ENCODE results near the gene BDH1.

The BDH1 gene

DNA sequence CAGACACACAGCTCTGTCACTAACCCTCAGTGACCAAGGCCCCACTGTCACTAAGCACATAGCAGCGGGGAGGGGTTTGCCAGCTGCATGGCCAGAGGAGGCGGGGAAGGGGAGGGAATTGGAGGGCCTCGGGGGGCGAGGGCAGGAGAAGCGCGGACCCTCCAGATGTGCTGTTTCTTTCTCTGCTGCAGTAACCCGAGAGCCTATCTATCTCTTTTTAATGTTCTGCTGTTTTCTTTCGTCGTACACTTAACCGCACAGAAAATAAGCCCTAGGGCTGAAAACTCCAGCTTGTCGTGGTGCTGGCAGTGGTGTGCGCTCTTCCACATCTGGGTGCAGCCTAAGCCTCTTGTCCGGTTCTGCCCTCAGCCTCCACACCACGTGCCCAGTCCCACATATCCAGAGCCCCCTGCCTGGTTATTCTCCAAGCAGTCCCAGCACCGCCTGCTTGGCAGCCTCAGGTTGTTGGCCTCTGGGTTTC is 51.1 kb downstream of the BDH1 start:
- no peaks in the 10 kb centered on the region for H3K9me3 Mint-ChIP-seq
- H3K4me3 Mint-ChIP-seq = no peak overlapping the region
- H3K36me3 Mint-ChIP-seq = no peaks in the 10 kb centered on the region
- ATAC-seq (ENCODE audit: low read depth) = no peak
- no peak overlapping the region for H3K27ac Mint-ChIP-seq
- H3K4me1 Mint-ChIP-seq = no peaks in the 10 kb centered on the region
- peaks cover 2% of the 10 kb centered on the region for H3K27me3 Mint-ChIP-seq
- no peak for DNase-seq (ENCODE audit: low spot score in 2 of 2)

GRCh38 chr3:197504229-197504628 is 51.5 kb downstream of the BDH1 start:
- Mint-ChIP-seq H3K4me3 (no peak overlapping the region), H3K4me1 (no peaks in the 10 kb centered on the region), H3K27me3 (peaks cover 2% of the 10 kb centered on the region), H3K36me3 (no peaks in the 10 kb centered on the region), H3K9me3 (no peaks in the 10 kb centered on the region), H3K27ac (no peak overlapping the region)
- no peak for ATAC-seq (ENCODE audit: low read depth)
- no peak for DNase-seq (ENCODE audit: low spot score in 2 of 2)

GRCh38 chr3:197503652-197504051 is 52.1 kb downstream of the BDH1 start:
- ATAC-seq (ENCODE audit: low read depth) (no peak), DNase-seq (ENCODE audit: low spot score in 2 of 2) (no peak)
- no peak overlapping the region for H3K27ac Mint-ChIP-seq
- H3K4me3 Mint-ChIP-seq = no peak overlapping the region
- H3K27me3 Mint-ChIP-seq = peaks cover 2% of the 10 kb centered on the region
- no peaks in the 10 kb centered on the region for H3K9me3 Mint-ChIP-seq
- H3K4me1 Mint-ChIP-seq = no peaks in the 10 kb centered on the region
- no peaks in the 10 kb centered on the region for H3K36me3 Mint-ChIP-seq

DNA sequence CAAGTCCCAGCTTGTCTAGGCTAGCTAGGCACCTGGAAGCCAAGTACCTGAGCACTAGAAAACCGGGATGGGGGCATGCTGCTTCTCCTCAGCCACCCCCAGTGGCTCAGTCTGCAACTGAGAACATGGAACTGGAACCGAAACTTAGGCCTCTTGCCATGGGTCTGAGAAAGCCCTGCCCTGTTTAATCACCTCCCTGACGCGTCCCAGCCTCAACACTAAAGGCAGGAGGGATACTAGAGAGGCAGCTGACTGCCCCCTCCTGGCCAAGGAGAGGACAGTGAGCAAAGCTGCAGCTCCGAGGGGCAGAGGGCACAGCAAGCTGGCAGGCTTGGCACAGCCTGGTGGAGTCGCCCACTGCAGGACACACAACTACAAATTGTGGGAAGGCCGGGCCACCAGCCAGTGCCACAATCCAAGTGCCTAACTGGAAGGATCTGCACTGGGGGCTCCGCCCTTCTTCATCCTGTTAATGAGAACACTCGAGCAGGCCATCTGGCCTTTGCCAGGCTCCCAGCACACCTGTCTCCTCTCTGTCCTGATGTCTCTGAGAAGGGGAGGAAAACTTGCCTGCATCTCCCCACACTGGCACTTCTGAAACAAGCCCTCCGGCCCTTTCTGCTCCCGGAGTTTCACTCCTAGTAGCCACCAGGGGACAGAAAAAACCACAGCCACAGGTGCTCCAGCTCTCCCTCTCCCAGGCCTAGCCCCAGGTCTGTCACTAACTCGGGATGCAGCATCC is 53.7 kb downstream of the BDH1 start:
- H3K27me3 Mint-ChIP-seq = peaks cover 3% of the 10 kb centered on the region
- no peak overlapping the region for H3K27ac Mint-ChIP-seq
- no peak overlapping the region for H3K4me3 Mint-ChIP-seq
- no peaks in the 10 kb centered on the region for H3K9me3 Mint-ChIP-seq
- peak; percentile 64 for ATAC-seq (ENCODE audit: low read depth)
- no peaks in the 10 kb centered on the region for H3K4me1 Mint-ChIP-seq
- DNase-seq (ENCODE audit: low spot score in 2 of 2) = no peak
- no peaks in the 10 kb centered on the region for H3K36me3 Mint-ChIP-seq

GRCh38 chr3:197501496-197501878 is 54.3 kb downstream of the BDH1 start:
- no peaks in the 10 kb centered on the region for H3K4me1 Mint-ChIP-seq
- DNase-seq (ENCODE audit: low spot score in 2 of 2) (no peak), ATAC-seq (ENCODE audit: low read depth) (peak; percentile 22)
- no peak overlapping the region for H3K27ac Mint-ChIP-seq
- H3K4me3 Mint-ChIP-seq = no peak overlapping the region
- H3K9me3 Mint-ChIP-seq = no peaks in the 10 kb centered on the region
- H3K36me3 Mint-ChIP-seq = no peaks in the 10 kb centered on the region
- peaks cover 3% of the 10 kb centered on the region for H3K27me3 Mint-ChIP-seq

- no peaks in the 10 kb centered on the region for H3K9me3 Mint-ChIP-seq
- ATAC-seq (ENCODE audit: low read depth) (no peak), DNase-seq (ENCODE audit: low spot score in 2 of 2) (no peak)
- peaks cover 3% of the 10 kb centered on the region for H3K27me3 Mint-ChIP-seq
- H3K27ac Mint-ChIP-seq = no peak overlapping the region
- H3K36me3 Mint-ChIP-seq = no peaks in the 10 kb centered on the region
- no peaks in the 10 kb centered on the region for H3K4me1 Mint-ChIP-seq
- no peak overlapping the region for H3K4me3 Mint-ChIP-seq
Observed at GRCh38 chr3:197500812-197501211, 55.0 kb downstream of the BDH1 start.

GRCh38 chr3:197499427-197499826 is 56.3 kb downstream of the BDH1 start:
- H3K27ac Mint-ChIP-seq = no peak overlapping the region
- H3K4me3 Mint-ChIP-seq = no peak overlapping the region
- H3K4me1 Mint-ChIP-seq = peaks cover 3% of the 10 kb centered on the region
- DNase-seq (ENCODE audit: low spot score in 2 of 2) (no peak), ATAC-seq (ENCODE audit: low read depth) (no peak)
- H3K36me3 Mint-ChIP-seq = no peaks in the 10 kb centered on the region
- H3K9me3 Mint-ChIP-seq = no peaks in the 10 kb centered on the region
- H3K27me3 Mint-ChIP-seq = peaks cover 5% of the 10 kb centered on the region

DNA sequence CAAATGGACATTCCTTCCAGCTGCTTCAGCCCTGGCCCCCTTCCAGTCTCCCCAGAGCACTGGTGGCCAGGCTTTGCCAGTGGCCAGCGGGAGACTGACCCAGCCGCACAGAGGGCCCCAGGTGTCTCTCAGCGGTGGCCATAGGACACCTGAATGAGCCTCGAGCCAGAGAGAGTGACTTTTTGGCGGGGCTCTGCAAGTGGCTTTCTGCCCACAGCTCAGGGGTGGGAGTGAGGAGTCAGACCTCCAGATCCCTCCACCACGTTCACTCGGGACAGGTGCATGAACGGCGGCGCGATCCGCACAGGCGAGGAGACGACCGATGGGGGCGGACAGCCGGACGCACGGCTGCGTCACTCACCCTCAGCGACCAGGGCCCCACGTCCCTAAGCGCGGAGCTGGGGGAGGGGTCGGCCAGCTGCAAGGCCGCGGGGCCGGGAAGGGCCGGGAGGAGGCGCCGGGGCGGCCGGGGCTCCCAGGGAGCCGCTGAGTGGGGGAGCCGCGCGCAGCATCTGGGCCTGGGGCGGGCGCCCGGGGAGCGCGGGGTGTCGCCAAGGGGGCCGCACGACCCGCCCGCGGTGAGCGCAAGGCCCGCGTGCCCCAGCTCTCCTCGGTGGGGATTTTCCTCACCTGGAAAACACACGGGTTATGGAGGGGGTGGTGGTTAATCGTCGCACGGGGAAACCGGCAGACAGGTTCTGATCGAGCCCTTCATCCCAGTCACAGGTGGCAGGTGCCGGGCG is 57.1 kb downstream of the BDH1 start:
- peaks cover 3% of the 10 kb centered on the region for H3K4me1 Mint-ChIP-seq
- H3K27ac Mint-ChIP-seq = no peak overlapping the region
- no peaks in the 10 kb centered on the region for H3K9me3 Mint-ChIP-seq
- peaks cover 6% of the 10 kb centered on the region for H3K27me3 Mint-ChIP-seq
- no peak overlapping the region for H3K4me3 Mint-ChIP-seq
- H3K36me3 Mint-ChIP-seq = no peaks in the 10 kb centered on the region
- ATAC-seq (ENCODE audit: low read depth) (no peak), DNase-seq (ENCODE audit: low spot score in 2 of 2) (no peak)

DNA sequence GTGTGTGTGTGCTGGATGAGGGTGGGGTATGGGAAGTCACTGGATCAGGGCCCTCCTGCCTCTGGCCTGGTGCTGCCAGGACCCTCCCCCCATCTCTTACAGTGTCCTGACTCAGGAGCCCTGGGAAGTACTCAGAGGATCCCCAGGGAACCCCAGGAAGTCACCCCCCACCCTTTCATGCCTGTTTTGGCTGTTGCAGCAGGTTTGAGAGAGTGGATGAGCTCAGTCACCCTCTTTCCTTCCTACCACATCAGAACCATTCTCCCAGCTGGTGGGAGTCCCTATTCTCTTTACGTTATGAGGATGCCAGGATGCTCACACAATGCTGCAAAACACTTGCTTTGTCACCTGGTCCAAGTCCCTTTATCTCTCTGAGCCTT is 59.0 kb downstream of the BDH1 start:
- Mint-ChIP-seq H3K4me1 (peaks cover 3% of the 10 kb centered on the region), H3K4me3 (no peak overlapping the region), H3K9me3 (no peaks in the 10 kb centered on the region), H3K36me3 (no peaks in the 10 kb centered on the region), H3K27ac (no peak overlapping the region), H3K27me3 (peaks cover 6% of the 10 kb centered on the region)
- DNase-seq (ENCODE audit: low spot score in 2 of 2) (no peak), ATAC-seq (ENCODE audit: low read depth) (no peak)

DNA sequence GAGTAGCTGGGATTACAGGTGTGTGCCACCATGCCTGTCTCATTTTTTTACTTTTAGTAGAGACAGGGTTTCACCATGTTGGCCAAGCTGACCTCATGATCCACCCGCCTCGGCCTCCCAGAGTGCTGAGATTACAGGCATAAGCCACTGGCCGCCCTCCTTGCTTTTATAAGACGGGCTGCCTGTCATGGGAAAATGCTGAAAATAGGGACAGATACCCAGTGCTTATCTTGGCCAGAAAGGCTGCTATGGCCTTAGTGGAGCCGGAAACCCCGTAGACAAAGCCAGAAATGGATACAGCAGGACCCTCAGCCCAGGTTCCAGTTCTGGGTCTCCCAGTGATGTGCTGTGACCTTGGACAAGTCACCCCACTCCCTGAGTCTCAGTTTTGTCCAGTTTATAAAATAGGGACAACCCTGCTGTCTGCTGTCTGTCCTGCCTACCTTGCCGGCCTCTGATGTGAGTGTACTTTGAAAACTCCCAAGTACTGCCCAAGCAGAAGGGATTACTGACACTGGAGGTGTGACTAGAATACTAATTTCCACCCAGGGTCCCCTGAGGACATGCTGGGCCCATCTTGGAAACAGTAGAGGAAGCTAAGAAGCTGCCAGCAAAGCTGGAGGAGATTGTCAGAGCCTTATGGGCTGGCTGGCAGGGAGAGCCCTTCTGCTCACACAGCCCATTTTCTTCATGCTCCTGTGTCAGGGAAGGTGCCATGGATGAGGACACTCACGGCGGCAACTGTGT is 59.6 kb downstream of the BDH1 start:
- ATAC-seq (ENCODE audit: low read depth) = no peak
- Mint-ChIP-seq H3K4me3 (no peak overlapping the region), H3K36me3 (no peaks in the 10 kb centered on the region), H3K9me3 (no peaks in the 10 kb centered on the region), H3K27ac (no peak overlapping the region), H3K27me3 (peaks cover 6% of the 10 kb centered on the region), H3K4me1 (peaks cover 3% of the 10 kb centered on the region)
- DNase-seq (ENCODE audit: low spot score in 2 of 2) = no peak

DNA sequence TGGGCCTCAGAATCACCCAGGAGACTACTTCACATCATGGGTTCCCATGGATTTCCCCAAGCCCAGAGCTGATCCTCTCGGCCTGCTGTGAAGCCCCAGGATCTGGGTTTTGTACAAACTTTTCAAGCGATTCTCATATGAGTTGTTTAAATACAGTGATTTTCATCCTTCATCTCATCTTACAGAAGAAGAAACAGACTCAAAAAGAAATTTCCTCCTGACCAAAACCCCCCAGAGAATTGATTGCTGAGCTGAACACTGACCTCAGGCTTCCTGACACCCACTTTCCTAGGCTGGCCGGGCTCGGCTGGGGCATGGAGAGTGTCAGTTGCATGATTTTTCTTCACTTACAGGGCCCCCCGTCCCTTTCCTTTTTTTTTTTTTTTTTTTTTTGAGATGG is 60.3 kb downstream of the BDH1 start:
- Mint-ChIP-seq H3K4me3 (no peak overlapping the region), H3K9me3 (no peaks in the 10 kb centered on the region), H3K27ac (no peak overlapping the region), H3K4me1 (peaks cover 3% of the 10 kb centered on the region), H3K27me3 (peaks cover 6% of the 10 kb centered on the region), H3K36me3 (no peaks in the 10 kb centered on the region)
- no peak for DNase-seq (ENCODE audit: low spot score in 2 of 2)
- no peak for ATAC-seq (ENCODE audit: low read depth)

DNA sequence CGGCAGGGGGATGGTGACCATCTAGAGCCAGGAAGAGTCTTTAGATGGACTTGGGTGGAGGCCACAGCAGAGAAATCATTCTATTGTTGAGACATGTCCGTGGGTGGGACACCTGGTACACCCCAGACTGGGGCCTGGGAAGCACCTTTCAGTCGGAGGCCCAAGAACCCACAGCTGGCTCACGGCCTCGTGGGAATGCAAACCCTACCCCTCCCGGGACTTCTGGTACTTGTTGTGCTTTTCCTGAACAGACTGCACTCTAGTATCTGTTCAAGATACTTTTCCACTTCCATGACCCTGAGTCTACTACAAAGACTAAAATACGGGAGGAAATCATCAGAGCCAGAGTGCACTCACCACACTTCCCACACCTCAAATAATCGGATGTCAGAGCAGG is 60.7 kb downstream of the BDH1 start:
- ATAC-seq (ENCODE audit: low read depth) (no peak), DNase-seq (ENCODE audit: low spot score in 2 of 2) (no peak)
- Mint-ChIP-seq H3K27ac (no peak overlapping the region), H3K4me3 (no peak overlapping the region), H3K9me3 (no peaks in the 10 kb centered on the region), H3K27me3 (peaks cover 6% of the 10 kb centered on the region), H3K36me3 (no peaks in the 10 kb centered on the region), H3K4me1 (peaks cover 3% of the 10 kb centered on the region)

DNA sequence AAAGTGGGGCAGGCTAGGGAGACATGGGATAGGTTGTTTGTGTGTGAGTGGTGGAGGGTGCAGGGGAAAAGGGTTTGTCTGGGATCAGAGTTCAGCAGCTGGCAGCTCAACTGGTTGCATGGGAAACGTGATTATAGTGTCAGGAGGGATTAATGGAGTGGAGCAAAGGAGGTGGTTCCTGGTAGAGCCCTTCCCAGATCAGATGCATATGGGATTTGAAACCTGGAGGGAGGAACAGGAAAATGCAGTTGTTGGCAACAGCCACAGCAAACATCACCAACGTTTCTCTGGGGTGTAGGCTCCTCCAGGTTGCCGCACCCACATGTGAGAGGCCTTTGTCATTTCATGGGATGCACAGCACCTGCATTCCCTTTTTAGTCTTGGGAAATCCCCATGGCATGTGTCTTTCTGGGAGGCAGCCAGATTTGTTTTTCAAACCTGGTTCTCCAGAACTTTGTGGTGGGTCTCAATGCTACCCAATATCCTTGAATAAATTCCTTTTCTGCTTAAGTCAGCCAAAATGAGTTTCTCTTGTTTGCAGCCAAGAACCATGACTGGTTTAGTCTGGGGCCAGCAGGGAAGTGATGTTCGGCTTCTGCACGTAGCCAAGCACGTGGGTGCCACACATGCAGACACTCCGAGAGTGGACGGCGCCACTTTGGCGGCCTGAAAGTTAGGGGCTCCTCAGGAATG is 61.3 kb downstream of the BDH1 start:
- no peak overlapping the region for H3K4me3 Mint-ChIP-seq
- peaks cover 6% of the 10 kb centered on the region for H3K27me3 Mint-ChIP-seq
- no peaks in the 10 kb centered on the region for H3K36me3 Mint-ChIP-seq
- no peak overlapping the region for H3K27ac Mint-ChIP-seq
- no peak for DNase-seq (ENCODE audit: low spot score in 2 of 2)
- ATAC-seq (ENCODE audit: low read depth) = no peak
- no peaks in the 10 kb centered on the region for H3K9me3 Mint-ChIP-seq
- H3K4me1 Mint-ChIP-seq = peaks cover 3% of the 10 kb centered on the region

- Mint-ChIP-seq H3K9me3 (no peaks in the 10 kb centered on the region), H3K4me1 (peaks cover 3% of the 10 kb centered on the region), H3K27me3 (peaks cover 6% of the 10 kb centered on the region), H3K4me3 (no peak overlapping the region), H3K36me3 (no peaks in the 10 kb centered on the region), H3K27ac (no peak overlapping the region)
- ATAC-seq (ENCODE audit: low read depth) = no peak
- DNase-seq (ENCODE audit: low spot score in 2 of 2) = no peak
Observed at GRCh38 chr3:197493049-197493448, 62.7 kb downstream of the BDH1 start.

Data from memory B cell (primary cell).